HG02943 (cell line): ENCODE data around the gene EVX2.

ENCODE experiments used
- ATAC-seq: cut with Tn5 transposase; IDR thresholded peaks from one replicate; pipeline ENCODE4 v1.9.1; 2021; ENCODE audit warnings: mild to moderate bottlenecking, low read depth, moderate library complexity; ENCODE audit not compliant: unreplicated experiment

EVX2 gene

DNA sequence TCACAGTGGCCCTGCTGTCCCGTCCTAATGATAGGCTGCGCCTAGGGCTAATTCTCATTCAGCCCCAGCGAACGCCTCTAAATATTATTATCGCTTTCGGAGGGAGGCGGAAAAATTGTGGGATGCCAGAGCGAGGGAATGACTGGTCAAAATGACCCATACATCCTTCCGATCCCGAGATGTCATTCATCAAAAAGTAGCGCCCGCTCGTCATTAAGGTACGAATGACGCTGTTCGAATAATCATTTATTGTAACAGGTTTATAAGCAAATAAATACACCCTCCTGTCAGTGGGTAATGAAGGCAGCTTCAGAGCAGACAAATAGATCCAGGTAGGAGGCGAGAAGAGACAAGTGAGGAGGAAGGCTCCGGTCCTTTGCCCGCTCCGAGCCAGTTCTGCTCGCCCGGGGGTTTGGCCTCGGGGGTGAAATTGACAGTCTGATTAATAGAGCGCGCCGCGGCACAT, at the start of gene EVX2:
Gene EVX2, minus strand, starts transcription at position 167 of the 466 bp plus-strand sequence. CDS start 186 bp downstream, outside the sequence.
- no peak for ATAC-seq

GRCh38 chr2:176133389-176133788, 49.6 kb upstream of the EVX2 start:
- no peak for ATAC-seq

- ATAC-seq, result no peak
Observed at GRCh38 chr2:176132205-176133171, 48.7 kb upstream of the EVX2 start.

- ATAC-seq, result no peak
Observed at GRCh38 chr2:176131848-176132158, 48.0 kb upstream of the EVX2 start.

DNA sequence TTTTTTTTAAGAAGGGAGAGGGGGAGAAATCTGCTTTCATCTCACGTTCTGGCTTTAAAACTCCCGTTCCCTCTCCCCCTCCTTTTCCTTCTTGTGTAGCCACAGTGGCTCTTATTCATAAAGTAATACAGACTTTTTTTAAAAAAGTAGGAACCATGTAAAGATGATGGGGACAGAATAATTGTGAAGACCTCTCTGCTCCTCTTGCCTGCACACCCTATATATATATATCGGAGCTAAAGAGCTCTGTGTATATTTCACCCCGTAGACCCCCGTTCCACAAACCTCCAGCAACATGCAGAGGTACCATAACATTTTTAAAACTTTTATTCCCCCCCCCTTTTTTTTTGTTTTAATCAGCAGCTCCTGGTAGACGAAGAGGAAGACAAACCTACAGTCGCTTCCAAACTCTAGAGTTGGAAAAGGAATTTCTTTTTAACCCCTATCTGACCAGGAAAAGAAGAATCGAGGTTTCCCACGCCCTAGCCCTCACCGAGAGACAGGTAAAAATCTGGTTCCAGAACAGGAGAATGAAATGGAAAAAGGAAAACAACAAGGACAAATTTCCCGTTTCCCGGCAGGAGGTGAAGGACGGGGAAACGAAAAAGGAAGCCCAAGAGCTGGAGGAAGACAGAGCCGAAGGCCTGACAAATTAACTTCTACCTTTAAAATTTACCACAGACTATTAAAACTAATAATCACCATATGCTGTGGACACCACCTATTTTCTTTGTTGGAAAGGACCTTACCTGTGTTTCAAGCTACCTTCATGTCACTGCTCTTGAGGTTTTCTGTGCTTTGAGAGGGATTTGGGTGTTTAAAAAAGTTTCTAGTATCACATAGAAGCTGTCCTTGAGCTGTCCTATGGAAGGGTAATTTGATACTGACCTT, 47.4 kb upstream of the EVX2 start:
- no peak for ATAC-seq

DNA sequence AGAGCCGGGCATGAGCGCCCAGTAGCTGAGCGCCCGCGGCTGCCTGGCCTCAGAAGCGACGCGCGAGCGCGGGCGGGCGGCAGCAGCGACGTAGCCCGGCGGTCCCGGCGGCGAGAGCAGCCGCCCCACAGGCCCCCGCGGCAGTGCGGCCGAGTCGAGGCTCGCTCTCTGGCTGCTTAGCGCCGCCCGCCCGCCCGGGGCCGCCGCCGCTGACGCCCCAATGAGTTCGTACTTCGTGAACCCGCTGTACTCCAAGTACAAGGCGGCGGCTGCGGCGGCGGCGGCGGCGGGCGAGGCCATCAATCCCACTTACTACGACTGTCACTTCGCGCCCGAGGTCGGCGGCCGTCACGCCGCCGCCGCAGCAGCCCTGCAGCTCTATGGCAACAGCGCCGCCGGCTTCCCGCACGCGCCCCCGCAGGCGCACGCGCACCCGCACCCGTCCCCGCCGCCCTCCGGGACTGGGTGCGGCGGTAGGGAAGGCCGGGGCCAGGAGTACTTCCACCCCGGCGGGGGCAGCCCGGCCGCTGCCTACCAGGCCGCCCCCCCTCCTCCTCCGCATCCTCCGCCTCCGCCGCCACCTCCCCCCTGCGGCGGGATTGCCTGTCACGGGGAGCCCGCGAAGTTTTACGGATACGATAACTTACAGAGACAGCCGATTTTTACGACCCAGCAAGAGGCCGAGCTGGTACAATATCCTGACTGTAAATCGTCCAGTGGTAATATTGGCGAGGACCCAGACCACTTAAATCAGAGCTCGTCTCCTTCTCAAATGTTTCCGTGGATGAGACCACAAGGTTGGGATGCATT, 46.6 kb upstream of the EVX2 start:
- ATAC-seq, result no peak

GRCh38 chr2:176129813-176130146, 46.0 kb upstream of the EVX2 start:
- no peak for ATAC-seq

DNA sequence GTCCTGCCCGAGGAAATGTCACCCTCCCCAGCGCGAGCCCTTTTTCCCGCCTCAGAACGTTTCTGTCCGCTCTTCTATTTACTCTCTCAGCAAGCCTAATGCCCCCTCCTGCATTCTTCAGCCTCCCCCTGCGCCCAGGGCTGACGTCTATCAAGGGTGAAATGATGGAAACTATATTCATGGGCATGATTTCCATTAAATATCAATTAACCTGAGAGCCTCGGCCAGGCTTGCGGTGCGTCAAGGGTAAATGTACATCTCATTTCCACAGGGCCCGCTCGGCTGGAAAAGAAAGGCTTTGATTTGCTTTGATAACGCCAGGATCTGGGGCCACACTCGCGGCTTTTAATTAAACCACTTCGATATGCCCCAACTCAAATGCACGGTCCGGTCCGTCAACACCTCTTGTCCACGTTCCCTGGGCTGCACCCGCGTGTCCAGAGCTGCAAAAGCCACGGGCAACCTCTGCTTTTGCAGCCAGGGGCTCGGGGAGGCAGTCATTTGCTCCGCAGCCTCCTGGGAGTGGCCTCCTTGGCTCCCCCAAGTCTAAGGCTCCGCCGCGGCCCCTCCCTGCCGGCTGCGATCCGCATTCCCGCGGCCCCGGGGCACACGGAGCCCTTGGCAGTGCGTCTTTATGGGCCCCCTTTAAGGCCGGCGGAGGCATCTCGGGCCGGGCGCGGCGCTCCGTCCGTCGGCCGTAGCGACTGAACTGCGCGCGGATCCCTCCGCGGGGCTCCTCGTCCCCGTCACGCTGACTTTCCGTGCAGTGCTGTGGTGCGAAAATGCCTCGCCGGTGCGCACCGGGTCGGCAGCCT, 45.4 kb upstream of the EVX2 start, which contains the start of gene HOXD8:
Gene HOXD8, plus strand, starts transcription at position 724 of the 815 bp plus-strand sequence. CDS start 662 bp downstream, outside the sequence.
- no peak for ATAC-seq

DNA sequence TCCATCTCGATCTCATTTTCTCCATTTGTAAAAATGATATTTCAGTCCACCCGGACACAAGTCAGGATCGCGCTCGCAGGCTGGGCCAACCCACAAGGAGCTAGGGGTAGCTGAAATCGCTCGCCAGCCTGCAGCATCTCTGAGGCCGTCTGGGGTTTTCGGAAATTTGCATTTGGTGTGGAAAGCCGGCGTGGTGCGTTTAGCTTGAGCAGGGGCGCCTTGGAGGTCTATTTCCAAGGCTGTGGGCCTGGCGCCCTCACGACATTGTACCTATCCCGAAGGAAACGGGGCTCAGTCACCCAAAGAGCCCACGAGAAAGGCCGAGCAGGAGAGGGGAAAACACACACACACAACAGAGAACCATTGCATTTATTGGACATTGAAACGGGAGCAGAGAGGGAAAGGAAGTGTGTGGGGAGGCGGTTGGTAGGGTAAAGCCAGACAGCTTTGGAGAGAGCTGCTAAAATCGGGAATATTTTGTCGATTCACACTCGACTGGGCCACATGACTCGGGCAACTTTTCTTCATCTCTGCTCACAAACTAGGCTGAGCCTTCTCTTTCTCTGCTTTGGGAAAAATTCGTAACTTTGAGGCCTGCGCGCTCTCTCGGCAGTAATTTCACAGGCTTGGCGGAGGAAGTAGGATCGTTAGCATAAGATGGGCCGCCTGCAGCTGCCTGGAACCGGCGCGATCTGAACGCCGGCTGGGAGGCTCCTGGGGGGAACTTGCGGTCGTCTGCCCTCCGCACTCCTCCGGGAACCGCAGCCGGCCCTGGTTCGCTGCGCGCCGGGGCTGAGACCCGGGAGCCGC, 44.6 kb upstream of the EVX2 start:
- no peak for ATAC-seq

DNA sequence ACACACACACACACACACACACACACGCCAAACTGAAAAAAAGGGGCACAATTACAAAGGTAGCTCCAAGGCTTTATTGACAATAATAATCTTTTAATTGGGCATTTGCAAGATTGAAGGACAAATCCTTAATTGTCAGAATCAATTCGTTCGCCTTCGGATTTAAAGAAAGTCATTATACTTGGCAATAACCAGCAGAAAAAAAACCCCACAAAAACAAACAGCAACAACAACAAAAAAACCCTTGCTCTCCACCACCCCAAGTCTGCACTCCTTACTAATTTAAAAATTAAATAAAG, 44.0 kb upstream of the EVX2 start:
- no peak for ATAC-seq

GRCh38 chr2:176126929-176127773, 43.4 kb upstream of the EVX2 start:
- ATAC-seq, result no peak

- no peak for ATAC-seq
Observed at GRCh38 chr2:176125772-176126054, 42.0 kb upstream of the EVX2 start.

- ATAC-seq, result no peak
Observed at GRCh38 chr2:176124947-176125771, 41.4 kb upstream of the EVX2 start.

GRCh38 chr2:176124110-176124946, 40.6 kb upstream of the EVX2 start:
- no peak for ATAC-seq

GRCh38 chr2:176123411-176124109, 39.8 kb upstream of the EVX2 start:
- no peak for ATAC-seq
